GM23338 (cell line): Measurements from ENCODE around the gene SYNE3. TPM values are rescaled to one million over a fixed set of nuclear protein-coding genes. Genes with fewer than 3 reads are reported as not detected.

Experiments
- ATAC-seq: fragments of 200-7000 bp; cut with Tn5 transposase; 3 replicates; pipeline ENCODE4 v1.9.1; 2020
- DNase-seq: peaks from one replicate; pipeline ENCODE4 v3.0.0-alpha.2; 2015; ENCODE audit warnings: low spot score
- H2AFZ ChIP-seq: fragments of 200-600 bp; sonication (generic); 2 replicates; pipeline ENCODE4 v1.8.0; 2016; ENCODE audit warnings: antibody characterized with exemption, mild to moderate bottlenecking, moderate library complexity
- H3F3A ChIP-seq: fragments of 200-600 bp; sonication (generic); replicated peaks from 2 replicates; pipeline ENCODE4 v1.8.0; 2017; ENCODE audit warnings: antibody characterized with exemption, mixed run types, low read depth
- H3K27ac ChIP-seq: fragments of 200-600 bp; sonication (generic); 2 replicates; pipeline ENCODE4 v1.6.1; 2016; ENCODE audit warnings: low read depth
- H3K27me3 ChIP-seq: fragments of 200-600 bp; sonication (generic); 2 replicates; pipeline ENCODE4 v1.8.0; 2016; ENCODE audit warnings: mild to moderate bottlenecking, mixed run types, moderate library complexity; ENCODE audit not compliant: insufficient read depth
- H3K36me3 ChIP-seq: fragments of 200-600 bp; sonication (generic); 2 replicates; pipeline ENCODE4 v1.8.0; 2016; ENCODE audit warnings: mild to moderate bottlenecking; ENCODE audit not compliant: insufficient read depth
- H3K4me1 ChIP-seq: fragments of 200-600 bp; sonication (generic); 2 replicates; pipeline ENCODE4 v1.8.0; 2016; ENCODE audit warnings: mild to moderate bottlenecking, moderate library complexity; ENCODE audit not compliant: insufficient read depth
- H3K4me2 ChIP-seq: fragments of 200-600 bp; sonication (generic); 2 replicates; pipeline ENCODE4 v1.7.1; 2017; ENCODE audit warnings: mixed run types
- H3K4me3 ChIP-seq: fragments of 200-600 bp; sonication (generic); 2 replicates; pipeline ENCODE4 v1.6.1; 2016; ENCODE audit warnings: mixed run types
- H3K79me2 ChIP-seq: fragments of 200-600 bp; sonication (generic); replicated peaks from 2 replicates; pipeline ENCODE4 v1.8.0; 2017; ENCODE audit warnings: mild to moderate bottlenecking; ENCODE audit not compliant: insufficient read depth
- H3K9me2 ChIP-seq: fragments of 200-600 bp; sonication (generic); 2 replicates; pipeline ENCODE4 v1.8.0; 2017; ENCODE audit not compliant: insufficient read depth
- H4K20me1 ChIP-seq: fragments of 200-600 bp; sonication (generic); replicated peaks from 2 replicates; pipeline ENCODE4 v1.8.0; 2017; ENCODE audit warnings: mild to moderate bottlenecking; ENCODE audit not compliant: insufficient read depth
- H3K27ac Mint-ChIP-seq: 2 replicates; pipeline ENCODE4 v1.8.0; 2020; ENCODE audit warnings: inconsistent platforms, mild to moderate bottlenecking, moderate library complexity, mixed read lengths
- H3K27me3 Mint-ChIP-seq: 3 replicates; pipeline ENCODE4 v1.8.0; 2022; ENCODE audit warnings: low read depth, mild to moderate bottlenecking, moderate library complexity, mixed read lengths, inconsistent platforms; ENCODE audit not compliant: insufficient read depth, poor library complexity
- H3K36me3 Mint-ChIP-seq: 3 replicates; pipeline ENCODE4 v1.8.0; 2021; ENCODE audit warnings: low read depth, mild to moderate bottlenecking, inconsistent platforms, moderate library complexity, mixed read lengths
- H3K4me1 Mint-ChIP-seq: 3 replicates; pipeline ENCODE4 v1.8.0; 2020; ENCODE audit warnings: mild to moderate bottlenecking, inconsistent platforms, mixed read lengths
- H3K4me3 Mint-ChIP-seq: 3 replicates; pipeline ENCODE4 v1.8.0; 2021; ENCODE audit warnings: moderate library complexity, mild to moderate bottlenecking, inconsistent platforms, mixed read lengths
- H3K9me3 Mint-ChIP-seq: 3 replicates; pipeline ENCODE4 v1.8.0; 2020; ENCODE audit warnings: moderate library complexity, mild to moderate bottlenecking, inconsistent platforms, mixed read lengths
- CREB1 ChIP-seq: fragments of 250-450 bp; sonication (Bioruptor Pico); IDR thresholded peaks from 2 replicates; pipeline ENCODE4 v1.5.0; 2020; ENCODE audit warnings: low read depth, mild to moderate bottlenecking, moderate library complexity
- POLR2AphosphoS5 ChIP-seq: IDR thresholded peaks from 2 replicates; pipeline ENCODE4 v1.6.1; 2016; ENCODE audit warnings: antibody characterized with exemption, low read depth
- STAT1 ChIP-seq: IDR thresholded peaks from one replicate; pipeline ENCODE4 v1.6.1; 2016; ENCODE audit warnings: antibody characterized with exemption; ENCODE audit not compliant: unreplicated experiment
- ZNF114 ChIP-seq: fragments of 250-450 bp; sonication (Bioruptor Pico); IDR thresholded peaks from 2 replicates; pipeline ENCODE4 v1.5.0; 2020; ENCODE audit warnings: mild to moderate bottlenecking, moderate library complexity
- ZNF331 ChIP-seq: fragments of 250-450 bp; sonication (Bioruptor Pico); IDR thresholded peaks from 2 replicates; pipeline ENCODE4 v1.5.0; 2020; ENCODE audit warnings: low read depth, mild to moderate bottlenecking, moderate library complexity
- polyA plus RNA-seq: library from polyadenylated mRNA; unstranded; fragments of >200 nt; fragmentation: Nextera tagmentation; extraction: Ambion mirVana; gene quantifications from 2 replicates; pipeline ENCODE4 v1.2.1, GENCODE V29; 2016
- total RNA-seq: library from RNA; depleted of rRNA; stranded (reverse); fragments of >200 nt; shearing (Covaris generic); gene quantifications from 2 replicates; pipeline ENCODE4 v1.2.3, GENCODE V29; 2014
- TF ChIP-seq, protein P1 (sequence below): fragments of 250-450 bp; sonication (Bioruptor Pico); IDR thresholded peaks from 2 replicates; pipeline ENCODE4 v1.5.0; 2020; ENCODE audit warnings: mild to moderate bottlenecking, moderate library complexity
- TF ChIP-seq, protein P2 (sequence below), 2 experiments: fragments of 200-600 bp in 1 of 2; sonication (generic) in 1 of 2; conservative IDR thresholded peaks; 2 replicates each; pipeline versions ENCODE4 v1.5.1 to v1.6.1; 2016 to 2017; ENCODE audit warnings: antibody characterized with exemption in 2 of 2, low read depth in 2 of 2, mild to moderate bottlenecking in 2 of 2, moderate library complexity in 1 of 2
- TF ChIP-seq, protein P3 (sequence below): IDR thresholded peaks from 2 replicates; pipeline ENCODE4 v1.6.1; 2016; ENCODE audit warnings: antibody characterized with exemption
- TF ChIP-seq, protein P4 (sequence below): IDR thresholded peaks from one replicate; pipeline ENCODE4 v1.6.1; 2018; ENCODE audit warnings: antibody characterized with exemption; ENCODE audit not compliant: unreplicated experiment

The SYNE3 gene
- total and polyA plus RNA-seq, 2 experiments from 2014 or later: 0.02 to 0.03 TPM

DNA sequence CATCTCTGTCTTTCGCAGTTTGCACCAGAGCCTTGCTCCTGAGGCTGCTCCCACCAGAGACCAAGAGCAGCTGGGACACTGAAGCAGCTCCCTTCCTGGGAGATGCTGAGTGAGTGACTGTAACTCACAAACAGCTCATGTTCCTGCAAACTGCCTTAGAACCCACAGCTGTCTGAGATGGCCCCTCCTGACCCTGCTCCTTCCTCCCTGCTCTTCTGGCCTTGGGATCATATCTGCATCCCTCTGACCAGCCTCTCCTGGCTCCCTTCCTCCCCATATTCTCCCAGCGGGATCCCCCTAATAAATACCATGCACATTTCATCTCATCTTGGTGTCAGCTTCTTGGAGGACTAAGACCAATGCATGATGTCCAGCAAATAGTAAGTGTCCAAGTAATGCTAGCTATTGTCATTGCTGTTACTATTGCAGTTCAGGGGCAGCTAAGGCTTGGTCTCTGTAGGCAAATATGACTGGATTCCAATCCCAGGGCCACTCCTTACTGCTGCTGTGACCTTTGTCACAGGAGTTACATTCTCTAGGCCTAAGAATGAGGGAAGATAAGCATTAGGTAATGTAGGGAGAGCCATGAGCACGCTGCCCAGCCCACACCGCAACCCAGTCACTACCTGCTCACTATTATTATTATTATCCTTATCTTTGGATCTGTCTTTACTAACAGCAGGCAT, 47.9 kb downstream of the SYNE3 start (continued):
- TF ChIP-seq, protein P1, sequence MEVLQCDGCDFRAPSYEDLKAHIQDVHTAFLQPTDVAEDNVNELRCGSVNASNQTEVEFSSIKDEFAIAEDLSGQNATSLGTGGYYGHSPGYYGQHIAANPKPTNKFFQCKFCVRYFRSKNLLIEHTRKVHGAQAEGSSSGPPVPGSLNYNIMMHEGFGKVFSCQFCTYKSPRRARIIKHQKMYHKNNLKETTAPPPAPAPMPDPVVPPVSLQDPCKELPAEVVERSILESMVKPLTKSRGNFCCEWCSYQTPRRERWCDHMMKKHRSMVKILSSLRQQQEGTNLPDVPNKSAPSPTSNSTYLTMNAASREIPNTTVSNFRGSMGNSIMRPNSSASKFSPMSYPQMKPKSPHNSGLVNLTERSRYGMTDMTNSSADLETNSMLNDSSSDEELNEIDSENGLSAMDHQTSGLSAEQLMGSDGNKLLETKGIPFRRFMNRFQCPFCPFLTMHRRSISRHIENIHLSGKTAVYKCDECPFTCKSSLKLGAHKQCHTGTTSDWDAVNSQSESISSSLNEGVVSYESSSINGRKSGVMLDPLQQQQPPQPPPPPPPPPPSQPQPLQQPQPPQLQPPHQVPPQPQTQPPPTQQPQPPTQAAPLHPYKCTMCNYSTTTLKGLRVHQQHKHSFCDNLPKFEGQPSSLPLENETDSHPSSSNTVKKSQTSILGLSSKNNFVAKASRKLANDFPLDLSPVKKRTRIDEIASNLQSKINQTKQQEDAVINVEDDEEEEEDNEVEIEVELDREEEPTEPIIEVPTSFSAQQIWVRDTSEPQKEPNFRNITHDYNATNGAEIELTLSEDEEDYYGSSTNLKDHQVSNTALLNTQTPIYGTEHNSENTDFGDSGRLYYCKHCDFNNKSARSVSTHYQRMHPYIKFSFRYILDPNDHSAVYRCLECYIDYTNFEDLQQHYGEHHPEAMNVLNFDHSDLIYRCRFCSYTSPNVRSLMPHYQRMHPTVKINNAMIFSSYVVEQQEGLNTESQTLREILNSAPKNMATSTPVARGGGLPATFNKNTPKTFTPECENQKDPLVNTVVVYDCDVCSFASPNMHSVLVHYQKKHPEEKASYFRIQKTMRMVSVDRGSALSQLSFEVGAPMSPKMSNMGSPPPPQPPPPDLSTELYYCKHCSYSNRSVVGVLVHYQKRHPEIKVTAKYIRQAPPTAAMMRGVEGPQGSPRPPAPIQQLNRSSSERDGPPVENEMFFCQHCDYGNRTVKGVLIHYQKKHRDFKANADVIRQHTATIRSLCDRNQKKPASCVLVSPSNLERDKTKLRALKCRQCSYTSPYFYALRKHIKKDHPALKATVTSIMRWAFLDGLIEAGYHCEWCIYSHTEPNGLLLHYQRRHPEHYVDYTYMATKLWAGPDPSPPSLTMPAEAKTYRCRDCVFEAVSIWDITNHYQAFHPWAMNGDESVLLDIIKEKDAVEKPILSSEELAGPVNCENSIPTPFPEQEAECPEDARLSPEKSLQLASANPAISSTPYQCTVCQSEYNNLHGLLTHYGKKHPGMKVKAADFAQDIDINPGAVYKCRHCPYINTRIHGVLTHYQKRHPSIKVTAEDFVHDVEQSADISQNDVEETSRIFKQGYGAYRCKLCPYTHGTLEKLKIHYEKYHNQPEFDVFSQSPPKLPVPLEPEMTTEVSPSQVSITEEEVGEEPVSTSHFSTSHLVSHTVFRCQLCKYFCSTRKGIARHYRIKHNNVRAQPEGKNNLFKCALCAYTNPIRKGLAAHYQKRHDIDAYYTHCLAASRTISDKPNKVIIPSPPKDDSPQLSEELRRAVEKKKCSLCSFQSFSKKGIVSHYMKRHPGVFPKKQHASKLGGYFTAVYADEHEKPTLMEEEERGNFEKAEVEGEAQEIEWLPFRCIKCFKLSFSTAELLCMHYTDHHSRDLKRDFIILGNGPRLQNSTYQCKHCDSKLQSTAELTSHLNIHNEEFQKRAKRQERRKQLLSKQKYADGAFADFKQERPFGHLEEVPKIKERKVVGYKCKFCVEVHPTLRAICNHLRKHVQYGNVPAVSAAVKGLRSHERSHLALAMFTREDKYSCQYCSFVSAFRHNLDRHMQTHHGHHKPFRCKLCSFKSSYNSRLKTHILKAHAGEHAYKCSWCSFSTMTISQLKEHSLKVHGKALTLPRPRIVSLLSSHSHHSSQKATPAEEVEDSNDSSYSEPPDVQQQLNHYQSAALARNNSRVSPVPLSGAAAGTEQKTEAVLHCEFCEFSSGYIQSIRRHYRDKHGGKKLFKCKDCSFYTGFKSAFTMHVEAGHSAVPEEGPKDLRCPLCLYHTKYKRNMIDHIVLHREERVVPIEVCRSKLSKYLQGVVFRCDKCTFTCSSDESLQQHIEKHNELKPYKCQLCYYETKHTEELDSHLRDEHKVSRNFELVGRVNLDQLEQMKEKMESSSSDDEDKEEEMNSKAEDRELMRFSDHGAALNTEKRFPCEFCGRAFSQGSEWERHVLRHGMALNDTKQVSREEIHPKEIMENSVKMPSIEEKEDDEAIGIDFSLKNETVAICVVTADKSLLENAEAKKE: no peak
- TF ChIP-seq, protein P2, sequence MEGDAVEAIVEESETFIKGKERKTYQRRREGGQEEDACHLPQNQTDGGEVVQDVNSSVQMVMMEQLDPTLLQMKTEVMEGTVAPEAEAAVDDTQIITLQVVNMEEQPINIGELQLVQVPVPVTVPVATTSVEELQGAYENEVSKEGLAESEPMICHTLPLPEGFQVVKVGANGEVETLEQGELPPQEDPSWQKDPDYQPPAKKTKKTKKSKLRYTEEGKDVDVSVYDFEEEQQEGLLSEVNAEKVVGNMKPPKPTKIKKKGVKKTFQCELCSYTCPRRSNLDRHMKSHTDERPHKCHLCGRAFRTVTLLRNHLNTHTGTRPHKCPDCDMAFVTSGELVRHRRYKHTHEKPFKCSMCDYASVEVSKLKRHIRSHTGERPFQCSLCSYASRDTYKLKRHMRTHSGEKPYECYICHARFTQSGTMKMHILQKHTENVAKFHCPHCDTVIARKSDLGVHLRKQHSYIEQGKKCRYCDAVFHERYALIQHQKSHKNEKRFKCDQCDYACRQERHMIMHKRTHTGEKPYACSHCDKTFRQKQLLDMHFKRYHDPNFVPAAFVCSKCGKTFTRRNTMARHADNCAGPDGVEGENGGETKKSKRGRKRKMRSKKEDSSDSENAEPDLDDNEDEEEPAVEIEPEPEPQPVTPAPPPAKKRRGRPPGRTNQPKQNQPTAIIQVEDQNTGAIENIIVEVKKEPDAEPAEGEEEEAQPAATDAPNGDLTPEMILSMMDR (conservative IDR thresholded peaks at IDR 0.05; ENCODE audit: low read depth in 2 of 2): no peak
- TF ChIP-seq ZNF114 (CRISPR knock-in tag): no peak

DNA sequence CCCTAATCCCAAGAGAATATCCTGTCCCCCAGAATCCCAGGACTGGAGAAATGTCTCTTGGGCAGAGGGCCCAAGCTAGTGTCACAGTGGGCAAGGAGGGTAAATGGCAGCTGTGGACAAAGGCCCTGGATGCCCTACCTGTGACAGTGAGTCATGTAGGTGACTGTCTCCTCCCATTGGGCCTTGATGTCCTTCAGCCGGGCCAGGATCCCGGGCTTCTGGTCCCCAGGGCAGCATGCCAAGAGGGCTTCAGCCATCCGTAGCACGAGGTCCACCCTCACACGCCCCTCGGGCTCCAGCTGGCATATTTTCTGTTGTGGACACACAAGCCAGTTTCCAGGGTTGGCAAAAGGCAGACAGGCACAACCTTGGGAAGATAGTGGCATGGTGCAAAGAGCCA, 48.8 kb downstream of the SYNE3 start:
- Histone ChIP-seq H3K4me3 (no peak overlapping the region), H3K4me2 (no peak overlapping the region), H2AFZ (no peak overlapping the region), H3K27me3 (no peaks in the 10 kb centered on the region), H3F3A (no peaks in the 10 kb centered on the region), H3K4me1 (no peaks in the 10 kb centered on the region), H4K20me1 (no peaks in the 10 kb centered on the region), H3K79me2 (no peaks in the 10 kb centered on the region), H3K27ac (no peak overlapping the region), H3K9me2 (no peaks in the 10 kb centered on the region), H3K36me3 (no peaks in the 10 kb centered on the region)
- Mint-ChIP-seq H3K36me3 (no peaks in the 10 kb centered on the region), H3K9me3 (no peaks in the 10 kb centered on the region), H3K27ac (no peak overlapping the region), H3K4me1 (no peaks in the 10 kb centered on the region), H3K4me3 (no peak overlapping the region), H3K27me3 (peaks cover 2% of the 10 kb centered on the region)
- DNase-seq: no peak
- TF ChIP-seq, protein P3, sequence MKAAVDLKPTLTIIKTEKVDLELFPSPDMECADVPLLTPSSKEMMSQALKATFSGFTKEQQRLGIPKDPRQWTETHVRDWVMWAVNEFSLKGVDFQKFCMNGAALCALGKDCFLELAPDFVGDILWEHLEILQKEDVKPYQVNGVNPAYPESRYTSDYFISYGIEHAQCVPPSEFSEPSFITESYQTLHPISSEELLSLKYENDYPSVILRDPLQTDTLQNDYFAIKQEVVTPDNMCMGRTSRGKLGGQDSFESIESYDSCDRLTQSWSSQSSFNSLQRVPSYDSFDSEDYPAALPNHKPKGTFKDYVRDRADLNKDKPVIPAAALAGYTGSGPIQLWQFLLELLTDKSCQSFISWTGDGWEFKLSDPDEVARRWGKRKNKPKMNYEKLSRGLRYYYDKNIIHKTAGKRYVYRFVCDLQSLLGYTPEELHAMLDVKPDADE: no peak
- TF ChIP-seq POLR2AphosphoS5: no peak
- TF ChIP-seq CREB1 (CRISPR knock-in tag): no peak
- TF ChIP-seq STAT1: no peak
- TF ChIP-seq ZNF331 (CRISPR knock-in tag): no peak
- TF ChIP-seq, protein P4, sequence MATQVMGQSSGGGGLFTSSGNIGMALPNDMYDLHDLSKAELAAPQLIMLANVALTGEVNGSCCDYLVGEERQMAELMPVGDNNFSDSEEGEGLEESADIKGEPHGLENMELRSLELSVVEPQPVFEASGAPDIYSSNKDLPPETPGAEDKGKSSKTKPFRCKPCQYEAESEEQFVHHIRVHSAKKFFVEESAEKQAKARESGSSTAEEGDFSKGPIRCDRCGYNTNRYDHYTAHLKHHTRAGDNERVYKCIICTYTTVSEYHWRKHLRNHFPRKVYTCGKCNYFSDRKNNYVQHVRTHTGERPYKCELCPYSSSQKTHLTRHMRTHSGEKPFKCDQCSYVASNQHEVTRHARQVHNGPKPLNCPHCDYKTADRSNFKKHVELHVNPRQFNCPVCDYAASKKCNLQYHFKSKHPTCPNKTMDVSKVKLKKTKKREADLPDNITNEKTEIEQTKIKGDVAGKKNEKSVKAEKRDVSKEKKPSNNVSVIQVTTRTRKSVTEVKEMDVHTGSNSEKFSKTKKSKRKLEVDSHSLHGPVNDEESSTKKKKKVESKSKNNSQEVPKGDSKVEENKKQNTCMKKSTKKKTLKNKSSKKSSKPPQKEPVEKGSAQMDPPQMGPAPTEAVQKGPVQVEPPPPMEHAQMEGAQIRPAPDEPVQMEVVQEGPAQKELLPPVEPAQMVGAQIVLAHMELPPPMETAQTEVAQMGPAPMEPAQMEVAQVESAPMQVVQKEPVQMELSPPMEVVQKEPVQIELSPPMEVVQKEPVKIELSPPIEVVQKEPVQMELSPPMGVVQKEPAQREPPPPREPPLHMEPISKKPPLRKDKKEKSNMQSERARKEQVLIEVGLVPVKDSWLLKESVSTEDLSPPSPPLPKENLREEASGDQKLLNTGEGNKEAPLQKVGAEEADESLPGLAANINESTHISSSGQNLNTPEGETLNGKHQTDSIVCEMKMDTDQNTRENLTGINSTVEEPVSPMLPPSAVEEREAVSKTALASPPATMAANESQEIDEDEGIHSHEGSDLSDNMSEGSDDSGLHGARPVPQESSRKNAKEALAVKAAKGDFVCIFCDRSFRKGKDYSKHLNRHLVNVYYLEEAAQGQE: no peak
- no peak for ATAC-seq
